SW480 (cell line): ENCODE measurements around the gene AGFG2.
"Not testable (repeated sequence)": the region's sequence is repeated elsewhere in the genome, so short reads cannot be mapped to it uniquely, and the experiment has no call there.

Source experiments
- DNase-seq: peaks from one replicate; pipeline ENCODE4 v3.0.0-alpha.2; 2016; ENCODE audit warnings: low spot score

The AGFG2 gene, protein sequence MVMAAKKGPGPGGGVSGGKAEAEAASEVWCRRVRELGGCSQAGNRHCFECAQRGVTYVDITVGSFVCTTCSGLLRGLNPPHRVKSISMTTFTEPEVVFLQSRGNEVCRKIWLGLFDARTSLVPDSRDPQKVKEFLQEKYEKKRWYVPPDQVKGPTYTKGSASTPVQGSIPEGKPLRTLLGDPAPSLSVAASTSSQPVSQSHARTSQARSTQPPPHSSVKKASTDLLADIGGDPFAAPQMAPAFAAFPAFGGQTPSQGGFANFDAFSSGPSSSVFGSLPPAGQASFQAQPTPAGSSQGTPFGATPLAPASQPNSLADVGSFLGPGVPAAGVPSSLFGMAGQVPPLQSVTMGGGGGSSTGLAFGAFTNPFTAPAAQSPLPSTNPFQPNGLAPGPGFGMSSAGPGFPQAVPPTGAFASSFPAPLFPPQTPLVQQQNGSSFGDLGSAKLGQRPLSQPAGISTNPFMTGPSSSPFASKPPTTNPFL

DNA sequence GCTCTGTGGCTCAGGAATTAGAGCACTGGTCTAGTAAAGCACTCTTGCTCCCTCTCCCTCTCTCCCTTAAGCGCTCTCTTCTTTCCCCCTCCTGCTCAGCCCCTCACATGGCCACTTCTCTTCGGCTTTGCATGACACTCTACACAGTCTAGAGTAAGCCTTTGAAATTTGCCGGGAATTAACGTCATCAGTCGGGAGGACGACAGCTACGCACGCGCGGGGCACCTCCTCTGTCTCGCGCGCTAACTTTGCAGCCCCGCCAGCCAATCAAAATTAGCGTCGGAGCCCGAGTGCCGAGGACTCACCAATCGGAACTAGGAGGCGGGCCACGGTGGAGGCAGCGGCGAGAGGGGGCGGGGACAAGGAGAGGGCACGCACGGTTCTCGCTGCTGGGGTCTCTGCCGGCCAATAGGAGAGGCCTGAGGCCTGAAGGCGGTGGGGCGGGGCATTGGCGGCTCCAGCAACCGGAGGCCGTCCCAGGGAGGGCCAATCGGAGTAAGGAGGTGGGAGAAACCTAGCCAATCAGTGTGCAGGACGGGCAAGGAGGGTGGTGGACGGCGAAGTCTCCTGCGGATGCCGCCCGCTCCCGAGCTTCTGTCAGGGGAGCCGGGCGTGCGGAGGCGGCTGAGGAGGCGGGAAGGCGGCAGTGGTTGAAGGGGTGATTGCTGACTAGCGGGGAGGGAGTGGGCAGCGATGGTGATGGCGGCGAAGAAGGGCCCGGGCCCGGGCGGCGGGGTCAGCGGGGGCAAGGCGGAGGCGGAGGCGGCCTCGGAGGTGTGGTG lies at the start of gene AGFG2:
AGFG2 (plus strand) TSS at position 550 of the 782 bp plus-strand sequence; CDS start at position 694, 144 bp downstream.
- DNase-seq, result peak; percentile 100

DNA sequence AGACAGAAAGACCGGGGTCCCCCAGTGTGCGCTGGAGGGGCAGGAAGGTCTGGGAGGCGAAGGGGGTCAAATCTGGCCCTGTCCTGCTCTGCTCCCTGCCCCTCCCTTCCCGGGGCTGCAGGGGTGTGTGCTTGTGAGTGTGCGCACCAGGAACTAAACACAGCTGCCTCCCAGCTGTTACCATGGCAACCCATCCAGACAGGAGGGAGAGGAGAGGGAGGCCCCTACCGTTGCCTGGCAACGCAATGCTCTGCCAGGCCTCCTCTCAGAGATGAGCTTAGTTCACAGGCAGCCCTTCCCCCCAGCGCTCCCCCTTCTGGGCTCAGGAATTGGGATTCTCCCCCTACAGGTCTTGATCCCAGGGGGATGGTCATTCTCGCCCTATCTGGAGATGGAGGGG lies 49.2 kb upstream of the AGFG2 start:
- peak; percentile 91 for DNase-seq

DNA sequence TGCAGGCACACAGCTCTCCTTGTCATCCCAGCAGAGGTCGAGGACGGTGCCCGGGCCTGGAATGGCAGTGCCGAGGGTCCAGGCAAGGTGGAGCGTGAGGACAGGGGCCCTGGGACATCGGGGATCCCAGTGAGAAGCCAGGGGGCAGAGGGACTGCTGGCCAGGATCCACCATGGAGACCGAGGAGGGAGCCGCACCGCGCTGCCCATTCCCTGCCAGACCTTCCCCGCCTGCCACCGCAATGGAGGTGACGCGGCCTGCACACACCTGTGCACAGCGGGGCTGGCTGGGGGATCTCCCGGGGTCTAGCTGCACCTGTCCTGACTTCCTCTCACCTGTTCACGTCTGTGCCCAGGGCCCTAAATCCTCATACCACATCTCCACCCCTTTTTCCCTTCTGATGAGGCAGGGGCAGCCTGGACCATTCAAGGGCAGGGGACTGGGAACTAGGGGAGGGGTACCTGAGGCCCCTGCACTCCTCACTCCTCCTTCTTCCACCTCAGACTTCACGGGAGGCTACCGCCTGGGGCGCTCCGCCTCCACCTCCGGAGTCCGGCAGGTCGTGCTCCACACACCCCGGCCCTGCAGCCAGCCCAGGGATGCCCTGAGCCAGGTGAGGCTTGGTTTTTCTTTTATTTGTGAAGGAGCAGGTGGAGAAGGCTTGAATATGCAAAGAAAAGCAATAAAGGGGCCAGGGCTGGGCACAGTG lies 48.4 kb upstream of the AGFG2 start:
- no peak for DNase-seq

DNA sequence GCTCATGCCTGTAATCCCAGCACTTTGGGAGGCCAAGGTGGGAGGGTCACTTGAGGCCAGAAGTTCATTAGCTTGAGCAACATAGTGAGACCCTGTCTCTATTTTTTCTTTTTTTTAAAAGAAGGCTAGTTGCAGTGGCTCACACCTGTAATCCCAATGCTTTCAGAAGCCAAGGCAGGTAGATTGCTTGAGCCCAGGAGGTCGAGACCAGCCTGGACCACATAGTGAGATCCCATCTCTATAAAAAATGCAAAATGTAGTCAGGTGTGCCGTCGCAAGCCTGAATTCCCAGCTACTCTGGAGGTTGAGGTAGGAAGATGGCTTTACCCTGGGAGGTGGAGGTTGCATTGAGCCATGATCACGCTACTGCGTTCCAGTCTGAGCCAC lies 47.8 kb upstream of the AGFG2 start:
- DNase-seq, result no peak

DNA sequence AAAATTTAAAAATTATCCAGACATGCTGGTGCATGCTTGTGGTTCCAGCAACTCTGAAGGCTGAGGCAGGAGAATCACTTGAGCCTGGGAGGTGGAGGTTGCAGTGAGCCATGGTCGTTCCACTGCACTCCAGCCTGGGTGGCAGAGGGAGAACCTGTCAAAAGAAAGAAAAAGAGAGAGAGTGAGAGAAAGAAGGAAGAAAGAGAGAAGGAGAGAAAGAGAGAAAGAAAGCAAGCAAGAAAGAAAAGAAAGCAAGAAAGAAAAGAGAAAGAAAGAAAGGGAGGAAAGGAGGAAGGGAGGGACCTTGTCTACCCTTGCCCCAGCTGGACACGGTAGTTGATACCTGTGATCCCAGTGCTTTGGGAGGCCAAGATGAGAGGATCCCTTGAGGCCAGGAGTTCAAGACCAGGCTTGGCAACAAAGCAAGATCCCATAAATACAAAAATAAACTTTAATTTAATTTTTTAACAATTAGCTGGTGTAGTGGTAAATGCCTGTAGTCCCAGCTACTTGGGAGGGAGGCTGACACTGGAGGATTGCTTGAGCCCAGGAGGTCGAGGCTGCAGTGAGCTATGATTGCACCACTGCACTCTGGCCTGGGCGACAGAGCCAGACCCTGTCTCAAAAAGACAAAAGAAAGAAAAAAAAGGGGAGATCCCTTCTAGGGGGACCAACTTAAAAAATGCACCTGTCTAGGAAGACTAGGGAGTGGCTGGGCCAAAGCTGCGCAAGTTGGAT lies 46.1 kb upstream of the AGFG2 start:
- no peak for DNase-seq

DNA sequence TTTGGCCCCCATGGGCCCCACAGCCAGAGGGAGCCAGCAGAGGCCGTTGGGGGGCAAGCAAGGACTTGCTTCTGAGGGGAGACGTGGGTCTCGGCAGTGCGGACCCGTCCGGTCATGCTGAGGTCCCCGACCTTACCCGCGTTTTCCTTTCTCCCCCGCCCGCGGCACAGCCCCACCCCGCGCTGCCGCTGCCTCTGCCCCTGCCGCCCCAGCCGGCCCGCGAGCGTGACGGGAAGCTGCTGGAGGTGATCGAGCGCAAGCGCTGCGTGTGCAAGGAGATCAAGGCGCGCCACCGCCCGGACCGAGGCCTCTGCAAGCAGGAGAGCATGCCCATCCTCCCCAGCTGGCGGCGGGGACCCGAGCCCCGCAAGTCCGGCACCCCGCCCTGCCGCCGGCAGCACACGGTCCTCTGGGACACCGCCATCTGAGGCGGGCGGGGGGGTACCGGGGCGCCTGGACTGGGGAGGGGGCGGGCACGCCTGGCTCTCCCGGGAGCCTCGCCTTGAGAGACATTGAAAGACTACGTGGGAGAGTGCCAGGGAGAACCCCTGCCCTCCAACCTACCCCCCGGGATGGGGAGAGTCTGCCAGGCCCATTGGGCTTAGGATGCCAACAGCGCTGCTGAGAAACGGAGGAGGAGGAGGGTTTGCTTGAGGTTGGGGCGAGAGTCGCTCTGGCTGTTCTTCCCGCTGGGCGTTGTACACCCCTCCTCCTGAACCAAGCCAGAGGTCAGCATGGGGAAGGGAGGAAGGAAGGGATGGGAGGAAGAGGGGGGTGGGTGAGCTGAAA lies 45.3 kb upstream of the AGFG2 start:
- DNase-seq, result peak; percentile 52

DNA sequence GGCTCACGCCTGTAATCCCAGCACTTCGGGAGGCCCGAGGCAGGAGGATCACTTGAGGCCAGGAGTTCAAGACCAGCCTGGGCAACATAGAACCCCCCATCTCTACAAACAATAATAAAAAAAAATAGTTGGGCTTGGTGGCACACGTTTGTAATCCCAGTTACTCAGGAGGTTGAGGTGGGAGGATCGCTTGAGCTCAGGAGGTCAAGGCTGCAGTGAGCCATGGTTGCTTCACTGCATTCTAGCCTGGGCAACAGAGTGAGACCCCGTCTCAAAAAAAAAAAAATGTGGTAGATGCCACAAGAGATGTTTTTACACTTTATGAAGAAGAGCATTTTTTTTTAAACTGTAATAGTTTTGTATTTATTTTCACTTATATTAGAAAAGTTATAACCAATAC lies 42.5 kb upstream of the AGFG2 start:
- no peak for DNase-seq

DNA sequence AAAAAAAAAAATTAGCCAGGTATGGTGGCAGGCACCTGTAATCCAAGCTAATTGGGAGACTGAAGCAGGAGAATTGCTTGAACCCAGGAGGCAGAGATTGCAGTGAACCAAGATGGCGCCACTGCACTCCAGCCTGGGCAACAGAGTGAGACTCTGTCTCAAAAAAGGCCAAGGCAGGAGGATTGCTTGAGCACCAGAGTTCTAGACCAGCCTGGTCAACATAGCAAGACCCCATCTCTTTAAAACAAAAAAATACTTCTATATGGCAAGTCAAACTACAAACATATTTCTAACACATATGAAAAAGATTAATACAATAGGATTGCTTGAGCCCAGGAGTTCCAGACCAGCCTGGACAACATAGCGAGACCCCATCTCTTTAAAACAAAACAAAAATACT lies 38.3 kb upstream of the AGFG2 start:
- not testable (repeated sequence) for DNase-seq

DNA sequence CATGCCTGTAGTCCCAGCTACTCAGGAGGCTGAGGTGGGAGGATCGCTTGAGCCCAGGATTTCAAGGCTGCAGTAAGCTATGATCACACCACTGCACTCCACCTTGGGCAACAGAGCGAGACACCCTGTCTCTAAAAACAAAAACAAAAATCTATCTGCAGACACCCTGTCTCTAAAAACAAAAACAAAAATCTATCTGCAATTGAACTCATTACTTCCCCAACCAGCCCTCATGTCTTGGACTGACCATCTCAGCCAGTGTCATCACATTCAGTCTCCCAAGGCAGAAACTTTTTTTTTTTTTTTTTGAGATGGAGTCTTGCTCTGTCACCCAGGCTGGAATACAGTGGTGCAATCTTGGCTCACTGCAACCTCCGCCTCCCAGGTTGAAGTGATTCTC lies 35.0 kb upstream of the AGFG2 start:
- not testable (repeated sequence) for DNase-seq

DNA sequence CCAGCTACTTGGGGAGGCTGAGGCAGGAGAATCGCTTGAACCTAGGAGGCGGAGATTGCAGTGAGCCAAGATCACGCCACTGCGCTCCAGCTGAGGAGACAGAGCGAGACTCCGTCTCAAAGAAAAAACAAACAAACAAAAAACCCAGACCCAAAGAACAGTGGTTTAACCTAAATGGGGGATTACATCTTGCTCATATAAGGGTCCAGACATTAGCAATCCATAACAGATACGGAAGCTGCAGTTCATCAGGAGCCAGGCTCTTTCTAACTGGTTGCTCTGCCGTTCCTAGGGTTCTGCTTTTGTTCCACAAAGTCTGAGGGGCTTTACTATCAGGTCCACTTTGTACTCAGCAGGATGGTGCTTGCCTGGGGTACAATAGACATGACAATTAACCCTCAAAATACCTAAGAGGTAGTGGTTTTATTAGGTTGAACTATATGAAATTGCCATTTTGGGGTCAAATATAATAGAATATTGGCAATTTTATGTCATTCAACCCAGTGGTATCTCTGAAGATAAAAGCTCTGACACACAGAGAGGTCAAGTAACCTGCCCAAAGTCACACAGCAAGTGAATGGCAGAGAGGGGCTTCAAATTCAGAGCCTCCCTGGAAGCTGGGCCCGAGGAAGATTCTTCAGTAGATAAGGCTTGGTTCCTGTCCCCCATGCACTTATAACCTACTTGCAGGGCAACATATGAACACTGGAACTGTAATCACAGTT lies 34.0 kb upstream of the AGFG2 start:
- DNase-seq, result no peak

DNA sequence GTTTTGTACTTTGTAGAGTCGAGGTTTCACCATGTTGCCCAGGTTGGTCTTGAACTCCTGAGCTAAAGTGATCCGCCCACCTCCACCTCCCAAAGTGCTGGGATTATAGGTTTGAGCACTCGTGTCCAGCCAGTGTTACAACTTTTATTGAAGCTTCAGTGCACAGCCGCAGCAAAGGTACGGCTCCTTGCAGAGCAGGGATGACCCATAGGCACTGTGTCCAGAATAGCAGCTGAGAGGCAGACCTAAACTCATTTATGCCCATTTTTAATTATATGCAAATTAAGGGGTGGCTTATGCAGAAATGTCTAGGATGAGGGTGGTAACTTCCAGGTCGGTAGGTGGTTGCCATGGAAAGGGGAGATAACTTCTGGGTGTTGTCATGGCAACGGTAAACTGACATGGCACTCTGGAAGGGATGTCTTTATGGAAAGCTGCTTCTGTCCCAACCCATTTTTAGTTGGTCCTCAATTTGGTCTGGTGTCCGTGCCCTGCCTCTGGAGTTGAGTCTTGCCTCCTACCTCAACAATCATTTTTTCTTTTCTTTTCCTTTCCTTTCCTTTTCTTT lies 32.6 kb upstream of the AGFG2 start:
- DNase-seq, result no peak

DNA sequence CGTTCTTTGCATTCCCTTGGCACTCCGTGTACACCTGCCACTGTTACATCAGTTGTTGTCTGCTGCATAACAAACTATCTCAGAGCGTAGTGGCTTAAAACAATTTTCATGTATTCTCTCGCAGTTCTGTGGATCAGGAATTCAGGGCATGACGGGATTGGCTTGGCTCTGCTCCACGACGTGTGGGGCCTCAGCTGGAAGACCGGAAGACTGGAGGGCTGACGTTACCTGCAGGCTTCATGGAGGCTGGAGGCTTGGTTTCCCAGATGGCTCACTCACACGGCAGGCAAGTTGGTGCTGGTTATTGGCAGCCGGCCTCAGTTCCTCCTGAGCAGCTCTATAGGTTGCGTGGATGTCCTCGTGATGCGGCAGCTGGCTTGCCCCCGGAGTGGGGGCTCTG lies 29.8 kb upstream of the AGFG2 start:
- DNase-seq, result no peak

DNA sequence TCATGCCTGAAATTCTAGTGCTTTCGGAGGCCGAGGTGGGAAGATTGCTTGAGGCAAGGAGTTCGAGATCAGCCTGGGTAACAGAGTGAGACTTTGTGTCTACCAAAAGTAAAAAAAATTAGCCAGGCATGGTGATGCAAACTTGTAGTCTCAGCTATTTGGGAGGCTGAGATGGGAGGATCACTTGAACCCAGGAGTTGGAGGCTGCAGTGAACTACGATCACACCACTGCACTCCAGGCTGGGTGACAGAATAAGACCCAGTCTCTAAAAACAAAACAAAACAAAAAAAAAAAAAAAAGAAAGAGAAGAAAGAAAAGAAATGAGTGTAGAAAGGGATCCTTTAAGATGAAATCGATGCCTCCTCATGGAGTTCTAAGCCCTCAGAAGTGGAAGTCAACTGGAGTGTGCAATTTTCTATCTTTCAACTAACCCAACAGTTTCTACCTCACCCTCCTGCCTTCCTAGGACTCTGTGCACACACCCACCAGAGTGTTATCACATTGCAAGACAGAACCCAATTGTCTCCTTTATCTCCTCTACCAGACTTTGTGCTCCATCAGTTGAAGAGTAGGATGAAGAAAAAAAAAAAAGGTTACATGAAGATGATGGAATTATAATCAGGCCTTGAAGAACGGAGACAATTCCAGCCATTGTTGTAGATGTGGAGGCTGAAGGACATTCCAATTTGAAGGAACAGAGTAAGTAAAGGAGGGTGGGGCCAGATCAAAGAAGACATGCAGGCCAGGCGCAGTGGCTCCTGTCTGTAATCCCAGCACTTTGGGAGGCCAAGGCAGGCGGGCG lies 28.4 kb upstream of the AGFG2 start:
- DNase-seq, result peak; percentile 81

DNA sequence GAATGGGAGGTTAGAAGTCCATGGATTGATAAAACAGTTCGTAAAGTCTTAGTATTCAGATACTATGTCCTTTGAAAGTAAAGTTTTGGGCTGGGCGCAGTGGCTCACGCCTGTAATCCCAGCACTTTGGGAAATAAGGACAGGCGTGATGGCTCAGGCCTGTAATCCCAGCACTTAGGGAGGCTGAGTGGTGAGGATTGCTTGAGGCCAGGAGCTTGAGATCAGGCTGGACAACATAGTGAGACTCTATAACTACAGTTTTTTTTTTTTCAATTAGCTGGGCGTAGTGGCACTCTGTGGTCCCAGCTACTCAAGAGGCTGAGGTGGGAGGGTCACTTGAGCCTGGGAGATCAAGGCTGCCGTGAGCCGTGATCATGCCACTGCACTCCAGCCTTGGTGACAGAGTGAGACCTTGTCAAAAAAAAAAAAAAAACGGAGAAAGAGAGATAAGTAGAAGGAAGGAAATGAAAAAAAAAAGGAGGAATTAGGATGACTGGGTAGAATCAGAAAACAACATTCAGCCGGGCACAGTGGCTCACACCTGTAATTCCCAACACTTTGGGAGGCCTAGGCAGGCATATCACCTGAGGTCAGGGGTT lies 25.7 kb upstream of the AGFG2 start:
- no peak for DNase-seq

DNA sequence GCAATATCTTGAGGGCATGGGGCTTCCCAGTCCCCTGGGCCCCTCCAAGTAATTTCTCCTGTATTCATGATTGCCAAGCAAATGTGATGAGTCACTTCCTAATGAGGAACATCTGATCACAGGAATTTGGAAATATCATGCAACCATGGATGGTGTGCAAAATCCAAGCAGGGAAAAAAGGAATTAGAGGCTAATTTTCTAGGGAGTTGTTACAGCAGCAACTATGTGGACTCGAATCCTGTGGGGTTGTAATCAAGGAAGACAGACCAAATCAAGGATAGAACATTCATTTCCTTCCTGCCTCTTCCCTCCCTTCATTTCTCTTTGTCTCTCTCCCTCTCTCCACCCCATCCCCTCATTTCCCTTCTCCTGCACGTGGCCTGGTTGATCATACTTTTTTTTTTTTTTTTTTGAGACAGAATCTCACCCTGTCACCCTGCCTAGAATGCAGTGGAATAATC lies 23.9 kb upstream of the AGFG2 start:
- DNase-seq, result peak; percentile 46

DNA sequence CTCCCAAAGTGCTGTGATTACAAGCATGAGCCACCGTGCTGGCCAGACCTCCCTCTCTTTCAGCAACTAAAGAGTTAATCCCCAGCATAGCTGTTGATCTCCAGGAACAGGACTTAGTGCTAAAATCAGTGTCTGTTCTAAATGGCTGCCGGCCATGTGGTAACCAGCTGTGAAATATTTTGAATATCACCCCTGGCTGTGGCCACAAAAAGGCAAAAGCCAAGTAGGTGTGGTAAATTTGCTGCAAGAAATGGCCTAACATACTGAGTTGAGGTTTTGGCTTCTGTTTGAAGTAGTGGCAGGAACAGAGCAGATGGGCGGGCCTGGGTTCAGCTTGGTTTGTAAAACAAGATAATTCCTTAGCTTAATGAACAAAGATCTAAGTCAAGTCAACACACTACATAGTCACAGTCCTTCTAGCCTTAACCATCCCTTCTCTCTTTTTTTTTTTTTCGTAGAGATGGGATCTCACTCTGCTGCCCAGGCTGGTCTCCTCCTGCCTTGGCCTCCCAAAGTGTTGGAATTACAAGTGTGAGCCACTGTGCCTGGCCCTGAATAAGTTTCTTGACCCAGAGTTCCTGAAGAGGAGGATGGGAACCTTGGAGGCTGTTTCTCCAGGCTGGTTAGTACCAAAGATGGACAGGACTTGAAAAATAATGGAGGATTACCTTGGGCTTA lies 22.7 kb upstream of the AGFG2 start:
- DNase-seq, result peak; percentile 98

DNA sequence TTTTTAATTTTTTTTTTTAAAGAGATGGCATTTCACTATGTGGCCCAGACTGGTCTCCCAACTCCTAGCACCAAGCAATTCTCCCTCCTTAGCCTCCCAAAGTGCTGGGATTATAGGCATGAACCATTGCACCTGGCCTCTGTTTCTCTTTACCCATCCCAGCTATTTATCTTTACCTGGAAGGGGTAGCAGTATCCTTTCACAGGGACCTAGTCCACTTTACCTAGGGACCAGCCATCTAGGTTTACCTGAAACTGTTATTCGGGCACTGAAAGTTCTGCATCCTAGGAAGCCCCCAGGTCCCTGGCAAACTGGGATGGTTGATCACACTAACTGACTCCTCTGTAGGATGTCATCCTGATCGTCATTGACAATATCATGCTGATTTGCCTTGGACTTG lies 21.7 kb upstream of the AGFG2 start:
- no peak for DNase-seq

DNA sequence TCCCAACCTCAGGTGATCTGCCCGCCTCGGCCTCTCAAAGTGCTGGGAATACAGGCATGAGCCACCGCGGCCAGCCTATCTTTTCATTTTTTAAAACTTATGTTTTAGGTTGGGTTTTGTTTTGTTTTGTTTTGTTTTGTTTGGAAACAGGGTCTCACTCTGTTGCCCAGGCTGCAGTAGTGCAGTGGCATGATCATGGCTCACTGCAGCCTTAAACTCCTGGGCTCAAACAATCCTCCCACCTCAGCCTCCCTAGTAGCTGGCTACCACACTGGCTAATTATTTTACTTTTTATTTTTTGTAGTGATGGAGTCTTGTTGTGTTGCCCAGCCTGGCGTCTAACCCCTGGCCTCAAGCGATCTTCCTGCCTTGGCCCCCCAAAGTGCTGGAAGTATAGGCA lies 19.4 kb upstream of the AGFG2 start:
- no peak for DNase-seq
